KBM-7 (cell line): ENCODE data around the gene SELENOW.
"Not testable (repeated sequence)": the region's sequence is repeated elsewhere in the genome, so short reads cannot be mapped to it uniquely, and the experiment has no call there.

Source experiments
- DNase-seq: peaks from one replicate; pipeline ENCODE4 v3.0.0-alpha.2; 2015
- in situ Hi-C: fragments of 300-500 bp; cut with MboI; formaldehyde crosslinking; loops from 2 replicates; pipeline ENCODE4 v1.14.3; 2020; ENCODE audit warnings: low sequenced_read_pairs, low pct_unique_long_range_greater_than_20kb, mixed read lengths

The SELENOW gene

GRCh38 chr19:47755762-47756626 lies 22.5 kb upstream of the SELENOW start:
- in situ Hi-C loops, result no loop called here
- no peak for DNase-seq

DNA sequence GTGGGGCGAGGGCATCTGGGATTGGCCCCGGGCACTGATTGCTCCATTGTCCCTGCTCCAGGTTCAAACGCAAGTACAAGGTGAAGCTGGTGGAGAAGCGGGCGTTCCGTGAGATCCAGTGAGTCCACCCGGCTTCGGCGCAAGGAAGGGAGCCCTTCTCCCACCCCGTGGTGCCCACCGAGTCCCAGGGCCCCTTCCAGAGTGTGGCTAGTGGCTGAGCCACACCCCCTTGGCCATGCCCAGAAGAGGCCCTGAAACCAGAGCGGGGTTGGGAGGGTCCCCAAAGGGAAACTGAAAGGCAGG lies 21.9 kb upstream of the SELENOW start:
- DNase-seq, result no peak
- in situ Hi-C loops, result no loop called here

- in situ Hi-C loops, result no loop called here
- DNase-seq, result no peak
Measured at GRCh38 chr19:47756953-47757608, 21.4 kb upstream of the SELENOW start.

DNA sequence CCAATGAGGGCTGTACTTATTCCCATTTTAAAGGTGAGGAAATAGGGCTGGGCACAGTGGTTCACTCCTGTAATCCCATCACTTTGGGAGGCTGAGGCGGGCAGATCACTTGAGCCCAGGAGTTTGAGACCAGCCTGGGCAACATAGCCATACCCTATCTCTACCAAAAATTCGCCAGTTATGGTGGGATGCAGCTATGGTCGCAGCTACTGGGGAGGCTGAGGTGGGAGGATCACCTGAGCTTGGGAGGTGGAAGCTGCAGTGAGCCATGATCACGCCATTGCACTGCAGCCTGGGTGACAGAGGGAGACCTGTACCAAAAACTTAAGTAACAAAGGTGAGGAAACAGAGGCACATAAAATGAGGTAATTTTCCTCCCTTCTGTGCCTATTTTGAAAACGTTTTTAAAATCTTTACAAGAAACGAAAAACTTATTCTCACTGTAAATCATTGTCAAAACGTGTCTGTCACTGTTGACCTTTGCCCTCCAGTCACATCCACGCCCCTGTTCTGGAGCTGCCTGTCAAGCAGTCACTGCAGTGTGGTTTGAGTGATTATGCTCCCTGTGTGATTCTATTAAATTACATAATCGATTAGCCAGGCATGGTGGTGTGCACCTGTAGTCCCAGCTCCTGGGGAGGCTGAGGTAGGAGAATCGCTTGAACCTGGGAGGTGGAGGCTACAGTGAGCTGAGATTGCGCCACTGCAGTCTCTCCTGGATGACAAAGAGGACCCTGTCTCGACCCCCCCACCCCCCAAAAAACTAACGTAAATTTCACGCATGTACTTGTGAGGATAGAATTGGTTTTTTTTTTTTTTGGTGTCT lies 20.7 kb upstream of the SELENOW start:
- in situ Hi-C loops, result no loop called here
- no peak for DNase-seq

DNA sequence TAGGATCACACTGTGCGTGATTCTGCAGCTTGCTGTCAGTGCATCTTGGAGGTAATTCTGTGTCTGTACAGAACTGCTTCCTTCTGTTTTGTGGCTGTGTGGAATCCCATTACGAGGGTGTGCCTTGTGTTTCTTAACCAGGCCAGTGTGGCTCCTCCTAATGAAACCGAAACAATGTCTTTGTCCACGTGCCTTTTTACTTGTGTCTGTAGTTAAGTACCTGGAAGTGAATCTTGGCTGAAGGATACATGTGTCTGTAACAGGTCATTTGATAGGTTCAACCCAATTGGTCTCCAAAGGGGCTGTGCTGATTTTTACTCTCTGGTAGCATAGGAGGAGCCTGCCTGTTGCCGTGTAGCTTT lies 20.1 kb upstream of the SELENOW start:
- no peak for DNase-seq
- in situ Hi-C loops, result no loop called here

- in situ Hi-C loops, result no loop called here
- no peak for DNase-seq
Measured at GRCh38 chr19:47760632-47760999, 17.9 kb upstream of the SELENOW start.

DNA sequence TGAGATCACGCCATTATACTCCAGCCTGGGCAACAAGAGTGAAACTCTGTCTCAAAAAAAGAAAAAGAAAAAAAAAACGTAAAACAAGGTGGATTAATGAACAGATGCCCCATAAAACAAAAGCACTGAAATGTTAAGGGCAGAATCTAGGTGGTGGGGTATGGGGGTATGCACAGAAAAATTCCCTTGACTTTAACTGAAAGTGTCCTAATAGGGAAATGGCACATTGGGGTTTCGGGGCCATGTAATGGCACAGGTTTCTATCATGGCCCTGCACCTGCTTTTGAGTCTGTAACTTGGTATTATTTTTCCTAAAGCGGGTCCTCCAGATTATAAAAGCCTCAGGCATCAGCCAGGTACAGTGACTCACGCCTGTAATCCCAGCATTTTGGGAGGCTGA lies 16.9 kb upstream of the SELENOW start:
- in situ Hi-C loops, result no loop called here
- DNase-seq, result no peak

- in situ Hi-C loops, result no loop called here
Measured at GRCh38 chr19:47762151-47762550, 16.4 kb upstream of the SELENOW start.

GRCh38 chr19:47762615-47763308 lies 15.7 kb upstream of the SELENOW start:
- no peak for DNase-seq
- in situ Hi-C loops, result no loop called here

More at GRCh38 chr19:47762151-47762550, 16.4 kb upstream of the SELENOW start:
- no peak for DNase-seq

DNA sequence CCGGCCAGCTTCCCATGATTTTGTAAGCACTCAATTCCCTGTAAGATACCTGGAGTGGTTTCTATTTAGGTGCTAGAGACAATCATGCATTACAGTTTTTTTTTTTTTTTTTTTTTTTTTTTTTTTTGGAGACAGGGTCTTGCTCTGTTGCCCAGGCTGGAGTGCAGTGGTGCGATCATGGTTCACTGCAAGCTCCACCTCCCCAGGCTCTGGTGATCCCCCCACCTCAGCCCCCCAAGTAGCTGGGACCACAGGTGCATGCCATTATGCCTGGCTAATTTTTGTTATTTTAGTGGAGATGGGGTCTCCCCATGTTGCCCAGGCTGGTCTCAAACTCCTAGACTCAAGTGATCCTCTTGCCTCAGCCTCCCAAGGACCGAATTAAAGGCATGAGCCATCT lies 13.8 kb upstream of the SELENOW start:
- in situ Hi-C loops, DNase-seq: not testable (repeated sequence)

GRCh38 chr19:47765523-47766358 lies 12.8 kb upstream of the SELENOW start:
- DNase-seq, result peak; percentile 74
- in situ Hi-C loops, result no loop called here

GRCh38 chr19:47766359-47766620 lies 12.2 kb upstream of the SELENOW start:
- in situ Hi-C loops, result no loop called here

DNA sequence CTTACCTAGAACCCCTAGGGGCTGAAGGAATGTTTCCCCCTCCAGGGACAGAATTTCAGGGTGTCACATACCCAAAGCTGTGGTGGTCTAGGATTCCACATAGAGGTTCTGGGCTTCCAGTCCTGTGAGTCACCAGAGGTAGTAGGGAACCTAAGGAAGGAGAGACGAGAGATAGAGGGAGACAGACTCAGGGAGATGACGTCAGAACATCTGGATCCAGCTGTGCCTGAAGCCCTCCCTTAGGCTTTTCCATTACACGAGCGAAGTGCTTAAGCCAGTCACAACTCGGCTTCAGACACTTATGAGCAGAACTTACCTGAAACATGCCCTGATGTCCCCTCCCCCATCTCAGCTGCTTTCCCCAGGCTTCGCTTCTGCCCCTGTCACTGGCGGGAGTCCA lies 11.8 kb upstream of the SELENOW start:
- no peak for DNase-seq
- in situ Hi-C loops, result no loop called here

More at GRCh38 chr19:47766359-47766620, 12.2 kb upstream of the SELENOW start:
- DNase-seq, result no peak

GRCh38 chr19:47767349-47767748 lies 11.2 kb upstream of the SELENOW start:
- DNase-seq, result no peak
- in situ Hi-C loops, result no loop called here

- in situ Hi-C loops, result no loop called here
- DNase-seq, result no peak
Measured at GRCh38 chr19:47768604-47769003, 9.9 kb upstream of the SELENOW start.

DNA sequence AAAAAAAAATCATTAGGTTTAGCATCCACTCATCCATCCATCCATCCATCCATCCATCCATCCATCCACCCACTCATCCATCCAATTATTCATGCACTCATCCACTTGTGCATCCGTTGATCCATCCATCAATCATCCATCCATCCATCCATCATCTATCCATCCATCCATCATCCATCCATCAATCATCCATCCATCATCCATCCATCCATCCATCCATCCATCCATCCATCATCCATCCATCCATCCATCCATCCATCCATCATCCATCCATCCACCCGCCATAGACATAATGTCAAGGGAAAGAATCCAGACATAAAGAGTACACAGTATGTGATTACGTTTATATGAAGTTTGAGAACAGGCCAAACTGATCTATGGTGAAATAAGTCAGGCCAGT lies 9.0 kb upstream of the SELENOW start:
- in situ Hi-C loops, result no loop called here
- no peak for DNase-seq

GRCh38 chr19:47771291-47771690 lies 7.2 kb upstream of the SELENOW start:
- in situ Hi-C loops, DNase-seq: not testable (repeated sequence)

DNA sequence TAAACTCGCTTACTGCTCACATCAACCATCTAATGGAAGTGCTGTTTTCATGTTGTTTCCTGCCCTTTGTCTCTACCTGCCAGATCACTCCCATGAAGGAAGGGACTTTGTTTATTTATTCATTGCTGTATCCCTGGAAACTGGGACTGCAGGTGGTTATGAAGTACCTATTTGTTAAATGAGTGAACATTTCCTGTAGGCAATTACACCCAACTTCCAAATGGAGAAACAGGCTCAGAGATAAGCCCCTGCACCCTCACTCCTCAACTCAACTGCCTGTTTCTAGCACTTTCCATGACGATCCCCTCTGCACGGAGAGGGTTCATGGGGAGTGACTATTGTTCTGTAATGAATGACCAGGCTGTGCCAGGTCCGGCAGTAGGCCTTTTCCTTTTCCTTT lies 1.9 kb upstream of the SELENOW start:
- no peak for DNase-seq
- in situ Hi-C loops, result no loop called here
